ENCODE measurements around the gene TSPOAP1.

The TSPOAP1 gene

DNA sequence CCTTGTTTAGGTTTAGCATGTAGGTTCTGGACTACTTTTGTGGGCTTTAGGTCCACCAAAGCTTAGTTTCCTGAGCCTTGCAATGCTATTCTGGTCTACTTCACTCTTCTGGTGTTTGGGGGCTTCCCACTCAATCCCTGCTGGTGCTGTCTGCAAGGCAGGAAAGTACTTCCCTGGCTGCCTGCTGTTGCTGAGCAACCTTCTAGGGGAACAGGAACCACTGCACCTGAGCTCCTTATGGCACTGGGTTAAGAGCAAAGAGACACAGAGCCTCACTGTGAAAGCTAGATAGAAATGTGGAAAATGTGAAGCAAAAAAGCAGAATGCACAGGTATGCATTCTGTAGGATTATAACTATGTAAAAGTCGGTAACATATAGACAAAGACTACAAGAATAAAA, 64.8 kb downstream of the TSPOAP1 start:
- DNase-seq (ENCODE audit: low read depth), result no peak

DNA sequence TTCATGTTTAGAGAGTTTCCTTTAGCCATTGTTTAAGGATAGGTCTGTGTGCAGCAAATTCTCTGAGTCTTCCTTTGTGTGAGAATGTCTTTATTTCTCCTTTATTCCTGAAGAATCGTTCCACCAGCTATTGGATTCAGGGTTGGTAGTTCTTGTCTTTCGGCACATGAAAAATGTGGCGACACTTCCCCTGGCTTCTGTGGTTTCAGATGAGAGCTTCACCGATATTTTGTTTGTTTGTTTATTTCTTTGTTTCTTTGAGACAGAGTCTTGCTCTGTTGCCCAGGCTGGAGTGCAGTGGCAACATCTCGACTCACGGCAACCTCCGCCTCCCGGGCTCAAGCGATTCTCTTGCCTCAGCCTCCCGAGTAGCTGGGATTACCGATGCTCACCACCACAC, 66.4 kb downstream of the TSPOAP1 start:
- no peak for DNase-seq (ENCODE audit: low read depth)

DNA sequence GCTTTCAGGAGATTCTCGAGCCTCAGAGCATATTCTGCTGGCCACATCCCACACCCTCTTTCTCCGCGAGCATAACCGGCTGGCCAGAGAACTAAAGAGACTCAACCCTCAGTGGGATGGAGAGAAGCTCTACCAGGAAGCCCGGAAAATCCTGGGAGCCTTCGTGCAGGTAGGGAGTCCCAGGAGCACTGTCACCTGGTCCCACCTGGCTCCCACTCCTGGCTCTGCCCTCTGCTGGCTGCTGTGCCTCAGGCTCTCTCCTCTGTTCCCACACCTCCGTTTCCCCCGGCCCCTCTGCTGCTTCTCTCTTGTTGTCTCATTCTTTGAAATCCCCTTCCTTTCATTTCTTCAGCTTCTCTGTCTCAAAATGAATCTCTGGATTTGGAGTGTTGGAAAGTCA, 73.8 kb downstream of the TSPOAP1 start:
- DNase-seq (ENCODE audit: low read depth), result no peak

DNA sequence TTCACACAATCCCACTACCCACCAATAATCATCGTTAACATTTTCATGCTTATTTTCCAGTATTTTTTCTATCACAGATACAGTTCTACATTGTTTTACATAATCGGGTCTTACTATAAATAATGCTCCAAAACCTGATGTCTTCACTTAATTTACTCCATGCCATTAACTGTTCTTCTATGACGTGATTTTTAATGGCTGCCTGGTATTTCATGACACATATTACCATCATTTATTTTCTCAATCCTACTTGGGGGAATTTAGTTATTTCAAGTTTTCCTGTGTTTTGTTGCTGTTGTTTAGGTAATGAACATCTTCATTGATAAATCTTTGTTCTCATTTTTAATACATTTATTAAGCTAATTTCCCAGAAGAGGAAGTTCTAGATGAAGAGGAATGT, 75.5 kb downstream of the TSPOAP1 start:
- no peak for DNase-seq (ENCODE audit: low read depth)

DNA sequence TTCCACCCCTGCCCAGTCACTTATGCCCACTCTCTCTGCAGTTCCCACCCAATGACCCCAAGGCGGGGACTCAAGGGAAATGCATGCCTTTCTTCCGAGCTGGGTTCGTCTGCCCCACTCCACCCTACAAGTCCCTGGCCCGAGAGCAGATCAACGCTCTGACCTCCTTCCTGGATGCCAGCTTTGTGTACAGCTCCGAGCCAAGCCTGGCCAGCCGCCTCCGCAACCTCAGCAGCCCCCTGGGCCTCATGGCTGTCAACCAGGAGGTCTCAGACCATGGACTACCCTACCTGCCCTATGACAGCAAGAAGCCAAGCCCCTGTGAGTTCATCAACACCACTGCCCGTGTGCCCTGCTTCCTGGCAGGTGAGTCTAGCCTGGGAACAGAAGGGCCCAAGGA, 76.5 kb downstream of the TSPOAP1 start:
- no peak for DNase-seq (ENCODE audit: low read depth)

Measured in GM04504 (cell line).